Lung (tissue), 12 donors: ENCODE results near the gene MMP21. TPM values are rescaled to one million over a fixed set of nuclear protein-coding genes. Genes with fewer than 3 reads are reported as not detected.

Experiments used
- ATAC-seq: fragments of 200-7000 bp; cut with Tn5 transposase; one replicate; pipeline ENCODE4 v1.9.1; 2020; ENCODE audit warnings: moderate number of reproducible peaks; ENCODE audit not compliant: insufficient read depth, low FRiP score
- DNase-seq, 3 donors: peaks; one replicate each; pipeline ENCODE4 v3.0.0-alpha.2; 2013 to 2017
- H3K27ac ChIP-seq, 2 donors: one replicate each; pipeline ENCODE4 v1.5.1; 2013; ENCODE audit warnings: mild to moderate bottlenecking in 2 of 2, moderate library complexity in 2 of 2, control low read depth in 1 of 2, inconsistent platforms in 1 of 2, low read depth in 1 of 2, low read length in 1 of 2
- H3K27me3 ChIP-seq, 3 donors: one replicate each; pipeline ENCODE4 v1.5.1; 2013; ENCODE audit warnings: low read length in 2 of 3; ENCODE audit not compliant: control insufficient read depth in 3 of 3, insufficient read depth in 3 of 3
- H3K36me3 ChIP-seq, 4 donors: one replicate each; pipeline ENCODE4 v1.5.1; 2013; ENCODE audit warnings: low read length in 4 of 4, mild to moderate bottlenecking in 1 of 4, moderate library complexity in 1 of 4; ENCODE audit not compliant: control insufficient read depth in 4 of 4, insufficient read depth in 4 of 4
- H3K4me1 ChIP-seq, 5 donors: one replicate each; pipeline ENCODE4 v1.5.1; 2013; ENCODE audit warnings: low read length in 5 of 5, mild to moderate bottlenecking in 2 of 5, moderate library complexity in 1 of 5; ENCODE audit not compliant: control insufficient read depth in 5 of 5, insufficient read depth in 5 of 5
- H3K4me3 ChIP-seq: one replicate; pipeline ENCODE4 v1.5.1; 2013; ENCODE audit warnings: mild to moderate bottlenecking, control low read depth, moderate library complexity
- H3K9ac ChIP-seq, 2 donors: one replicate each; pipeline ENCODE4 v1.5.1; 2013; ENCODE audit warnings: low read length in 2 of 2, control low read depth in 1 of 2; ENCODE audit not compliant: insufficient read depth in 1 of 2
- H3K9me3 ChIP-seq, 4 donors: one replicate each; pipeline ENCODE4 v1.5.1; 2013; ENCODE audit warnings: low read length in 3 of 4, mild to moderate bottlenecking in 1 of 4, moderate library complexity in 1 of 4; ENCODE audit not compliant: control insufficient read depth in 4 of 4, insufficient read depth in 3 of 4
- WGBS, 2 donors: extraction: QIAGEN DNeasy Blood & Tissue Kit; methylation state at CpG; one replicate each; pipeline ENCODE4 v1.1.7; 2013; 5-methylcytosine and 5-hydroxymethylcytosine counted together
- polyA plus RNA-seq, 2 donors: library from polyadenylated mRNA; stranded (reverse); fragments of 200-250 nt; gene quantifications; one replicate each; pipeline ENCODE4 v1.2.1, GENCODE V29; 2013
- total RNA-seq, 2 donors: library from RNA; depleted of rRNA in 1 of 2; stranded (reverse); fragments of >200 nt in 1 of 2; gene quantifications; one replicate each; pipeline ENCODE4 v1.2.1, GENCODE V29; 2014 to 2021
- TF ChIP-seq, protein P1 (sequence below): IDR thresholded peaks from 2 replicates; pipeline ENCODE4 v1.5.1; 2012; ENCODE audit warnings: mild to moderate bottlenecking; ENCODE audit errors: control extremely low read depth, extremely low read depth
- donor health status: control.
- donor health status: control.
- donor health status: Bipolar disorder and iron deficiency.
- donor health status: healthy.
- donor health status: DM: yes; HTN: yes; CAD: no.

MMP21 gene
- total and polyA plus RNA-seq, 4 donors, result 0.03 to 0.46 (median 0.15) TPM

DNA sequence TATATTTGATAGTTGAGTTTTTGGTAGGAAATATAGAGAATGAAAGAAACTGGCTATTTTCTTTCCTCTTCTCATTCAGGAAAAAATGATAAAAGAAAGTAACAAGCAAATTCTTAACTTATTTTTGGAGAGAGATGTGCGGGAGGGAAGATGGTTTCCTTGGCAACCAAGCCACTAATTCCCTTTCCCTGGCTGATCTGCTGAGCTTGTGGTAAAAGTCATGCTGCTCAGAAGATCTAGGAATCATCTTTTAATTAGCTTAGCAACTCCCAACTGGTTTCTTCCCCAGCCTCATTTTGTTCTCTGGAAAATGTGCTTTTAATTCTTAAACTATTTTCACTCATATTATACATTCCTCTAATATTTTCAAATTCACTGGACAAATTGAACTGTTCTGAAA lies 35.6 kb upstream of the MMP21 start:
- Histone ChIP-seq H3K36me3 (peaks cover 17 to 37% (median 34%) of the 10 kb centered on the region in 4 donors), H3K4me1 (peaks cover 0 to 3% (median 0%) of the 10 kb centered on the region in 5 donors), H3K27me3 (no peaks in the 10 kb centered on the region), H3K4me3 (no peak overlapping the region), H3K9me3 (peaks cover 0 to 1% (median 0%) of the 10 kb centered on the region in 4 donors), H3K27ac (no peak overlapping the region), H3K9ac (no peak overlapping the region)
- DNase-seq (no peak), ATAC-seq (no peak)
- WGBS, 2 donors, result 81 to 95% methylated on average over 1 of the region's 1 CpG
- TF ChIP-seq, protein P1, sequence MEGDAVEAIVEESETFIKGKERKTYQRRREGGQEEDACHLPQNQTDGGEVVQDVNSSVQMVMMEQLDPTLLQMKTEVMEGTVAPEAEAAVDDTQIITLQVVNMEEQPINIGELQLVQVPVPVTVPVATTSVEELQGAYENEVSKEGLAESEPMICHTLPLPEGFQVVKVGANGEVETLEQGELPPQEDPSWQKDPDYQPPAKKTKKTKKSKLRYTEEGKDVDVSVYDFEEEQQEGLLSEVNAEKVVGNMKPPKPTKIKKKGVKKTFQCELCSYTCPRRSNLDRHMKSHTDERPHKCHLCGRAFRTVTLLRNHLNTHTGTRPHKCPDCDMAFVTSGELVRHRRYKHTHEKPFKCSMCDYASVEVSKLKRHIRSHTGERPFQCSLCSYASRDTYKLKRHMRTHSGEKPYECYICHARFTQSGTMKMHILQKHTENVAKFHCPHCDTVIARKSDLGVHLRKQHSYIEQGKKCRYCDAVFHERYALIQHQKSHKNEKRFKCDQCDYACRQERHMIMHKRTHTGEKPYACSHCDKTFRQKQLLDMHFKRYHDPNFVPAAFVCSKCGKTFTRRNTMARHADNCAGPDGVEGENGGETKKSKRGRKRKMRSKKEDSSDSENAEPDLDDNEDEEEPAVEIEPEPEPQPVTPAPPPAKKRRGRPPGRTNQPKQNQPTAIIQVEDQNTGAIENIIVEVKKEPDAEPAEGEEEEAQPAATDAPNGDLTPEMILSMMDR, result no peak

DNA sequence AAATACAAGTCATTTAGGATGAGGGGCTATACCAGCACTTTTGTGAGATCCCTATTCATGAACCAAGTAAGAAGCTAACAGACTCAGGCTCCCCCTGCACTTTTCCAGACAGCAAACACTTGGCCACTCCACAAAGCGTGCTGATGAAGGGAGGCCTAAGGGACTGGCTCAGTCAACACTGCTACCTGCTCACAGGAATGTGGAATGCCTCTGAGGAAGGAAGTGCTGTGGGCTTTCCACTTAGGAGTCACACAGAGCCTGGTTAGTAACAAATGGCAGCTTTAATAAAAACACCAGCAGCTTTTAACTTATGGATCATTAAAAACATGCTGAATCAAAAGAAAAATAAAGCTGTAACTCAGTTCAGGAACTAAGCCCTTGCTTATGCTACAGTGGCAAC lies 32.4 kb upstream of the MMP21 start:
- peaks cover 0 to 1% (median 0%) of the 10 kb centered on the region in 4 donors for H3K9me3 ChIP-seq
- H3K4me3 ChIP-seq, result no peak overlapping the region
- DNase-seq, result peak; percentile 21 to 55 (median 46)
- no peak overlapping the region for H3K27ac ChIP-seq
- 81 to 87% methylated on average over 1 of the region's 1 CpG for WGBS, 2 donors
- H3K9ac ChIP-seq, result no peak overlapping the region
- ATAC-seq, result no peak
- peaks cover 0 to 3% (median 0%) of the 10 kb centered on the region in 5 donors for H3K4me1 ChIP-seq
- H3K36me3 ChIP-seq, result peaks cover 23 to 38% (median 33%) of the 10 kb centered on the region in 4 donors
- TF ChIP-seq, protein P1, result no peak
- no peaks in the 10 kb centered on the region for H3K27me3 ChIP-seq

DNA sequence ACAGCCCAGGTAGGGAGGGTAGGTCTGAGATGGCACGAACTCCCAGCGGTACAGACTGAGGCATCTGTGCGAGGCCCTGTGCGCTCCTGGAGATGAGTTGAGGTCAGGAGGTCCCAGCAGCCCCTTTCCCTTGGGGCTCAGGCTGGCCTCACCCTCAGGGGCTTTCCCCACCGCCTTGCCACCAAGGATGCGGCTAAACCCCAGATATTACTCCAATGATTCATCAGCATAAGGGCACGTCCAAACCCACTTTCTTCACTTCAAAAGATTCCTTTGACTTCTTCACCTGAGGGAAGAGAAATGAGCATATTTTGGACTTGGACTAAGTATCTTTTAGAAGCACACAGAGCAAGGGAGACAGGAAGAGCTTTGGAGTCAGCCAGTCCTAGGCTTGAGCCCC lies 27.1 kb upstream of the MMP21 start:
- H3K4me3 ChIP-seq, result no peak overlapping the region
- 97 to 98% methylated on average over 7 of the region's 7 CpGs for WGBS, 2 donors
- peaks cover 0 to 2% (median 0%) of the 10 kb centered on the region in 4 donors for H3K9me3 ChIP-seq
- peaks cover 19 to 28% (median 25%) of the 10 kb centered on the region in 4 donors for H3K36me3 ChIP-seq
- H3K9ac ChIP-seq, result no peak overlapping the region
- H3K27ac ChIP-seq, result no peak overlapping the region
- H3K4me1 ChIP-seq, result no peaks in the 10 kb centered on the region
- no peaks in the 10 kb centered on the region for H3K27me3 ChIP-seq
- ATAC-seq (no peak), DNase-seq (no peak)
- TF ChIP-seq, protein P1, result no peak

DNA sequence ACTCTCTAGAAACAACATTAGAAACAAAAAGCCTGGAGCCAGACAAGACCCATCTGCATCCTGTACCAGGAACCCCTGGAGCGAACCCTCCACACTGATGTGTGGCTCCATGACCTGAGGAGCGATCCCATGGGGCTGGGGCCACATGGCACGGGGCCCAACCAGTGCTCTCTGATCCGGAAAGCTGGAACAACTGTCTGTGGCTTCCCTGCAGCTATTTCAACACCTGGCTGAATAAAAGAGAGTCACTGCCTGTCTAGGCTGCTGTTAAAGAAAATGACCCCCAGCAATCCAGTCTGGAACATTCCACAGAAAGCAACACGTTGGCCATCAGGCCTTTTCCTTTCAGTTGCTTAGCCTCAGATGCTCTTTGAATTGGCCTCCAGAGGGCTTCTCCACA lies 26.5 kb upstream of the MMP21 start:
- H3K27me3 ChIP-seq, result no peaks in the 10 kb centered on the region
- DNase-seq (peak in 1 of 3 donors; percentile 11), ATAC-seq (no peak)
- H3K9ac ChIP-seq, result no peak overlapping the region
- peaks cover 19 to 31% (median 21%) of the 10 kb centered on the region in 4 donors for H3K36me3 ChIP-seq
- H3K27ac ChIP-seq, result no peak overlapping the region
- no peak overlapping the region for H3K4me3 ChIP-seq
- TF ChIP-seq, protein P1, result no peak
- no peaks in the 10 kb centered on the region for H3K4me1 ChIP-seq
- WGBS, 2 donors, result 89 to 93% methylated on average over 5 of the region's 5 CpGs
- peaks cover 0 to 2% (median 0%) of the 10 kb centered on the region in 4 donors for H3K9me3 ChIP-seq
